H7 (cell line): ENCODE measurements around the gene MAP1LC3B2. TPM values are rescaled to one million over a fixed set of nuclear protein-coding genes. Genes with fewer than 3 reads are reported as not detected.

Experiments used
- DNase-seq: peaks from one replicate; pipeline ENCODE4 v3.0.0; 2012
- H3K27me3 ChIP-seq: 2 replicates; pipeline ENCODE4 v1.6.0; 2011; ENCODE audit warnings: mild to moderate bottlenecking, low read length; ENCODE audit not compliant: control insufficient read depth, insufficient read depth
- H3K36me3 ChIP-seq: replicated peaks from 2 replicates; pipeline ENCODE4 v1.5.1; 2011; ENCODE audit warnings: low read length; ENCODE audit not compliant: control insufficient read depth, insufficient read depth
- H3K4me3 ChIP-seq: 2 replicates; pipeline ENCODE4 v1.5.1; 2011; ENCODE audit warnings: low read depth, mild to moderate bottlenecking, control low read depth, low read length, moderate library complexity; ENCODE audit not compliant: insufficient read depth
- total RNA-seq: library from RNA; depleted of rRNA; stranded (reverse); fragments of >200 nt; shearing (Covaris generic); gene quantifications from 2 replicates; pipeline ENCODE4 v1.2.3, GENCODE V29; 2014

MAP1LC3B2 gene
- total RNA-seq, 1 experiment from 2014 or later, result not detected

DNA sequence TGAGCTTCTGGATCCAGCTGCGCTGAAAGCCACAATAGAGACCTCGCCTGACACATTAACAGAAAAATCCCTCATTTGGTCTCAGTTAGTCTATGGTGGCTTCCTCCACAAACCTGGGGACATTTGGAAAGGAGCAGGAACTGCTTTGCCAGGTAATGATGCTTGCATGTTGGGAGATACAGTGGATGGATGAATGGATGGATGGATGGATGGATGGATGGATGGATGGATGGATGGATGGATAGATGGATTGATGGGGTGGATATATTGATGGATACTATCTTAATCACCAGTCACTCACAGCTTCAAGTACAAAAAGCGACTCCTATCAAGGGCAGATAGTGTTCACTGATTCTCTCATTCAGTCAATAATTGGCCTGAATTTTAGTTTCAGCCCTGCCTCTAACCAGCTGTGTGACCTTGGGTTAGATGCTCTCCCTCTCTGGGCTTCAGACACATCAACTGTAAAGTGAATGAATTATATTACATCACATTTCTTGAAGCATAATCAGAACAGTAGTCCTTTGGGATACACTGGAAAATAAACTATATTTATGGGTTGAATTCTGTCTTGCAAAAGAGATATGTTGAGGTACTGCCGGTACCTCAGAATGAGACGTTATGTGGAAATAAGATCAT is 29.3 kb downstream of the MAP1LC3B2 start:
- Histone ChIP-seq H3K4me3 (no peak overlapping the region), H3K27me3 (no peaks in the 10 kb centered on the region), H3K36me3 (no peaks in the 10 kb centered on the region)
- DNase-seq, result no peak

DNA sequence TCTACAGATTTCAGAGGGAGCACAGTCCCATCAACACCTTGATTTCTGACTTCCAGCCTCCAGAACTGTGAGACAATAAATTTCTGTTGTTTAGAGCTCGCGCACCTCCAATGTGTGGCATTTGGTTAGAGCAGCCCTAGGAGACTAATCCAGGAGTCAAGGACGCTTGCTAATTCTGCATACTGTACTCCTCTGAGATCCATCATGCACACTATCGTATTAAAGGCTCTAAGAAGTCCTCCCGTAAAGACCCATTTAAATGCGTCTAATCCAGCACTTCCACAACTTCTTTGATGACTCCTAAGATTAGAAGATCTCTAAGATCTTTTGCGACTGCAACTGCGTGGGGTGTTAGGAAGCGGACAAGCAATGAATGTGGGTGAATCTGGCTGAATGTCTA is 30.4 kb downstream of the MAP1LC3B2 start:
- no peaks in the 10 kb centered on the region for H3K36me3 ChIP-seq
- DNase-seq, result no peak
- no peaks in the 10 kb centered on the region for H3K27me3 ChIP-seq
- no peak overlapping the region for H3K4me3 ChIP-seq

DNA sequence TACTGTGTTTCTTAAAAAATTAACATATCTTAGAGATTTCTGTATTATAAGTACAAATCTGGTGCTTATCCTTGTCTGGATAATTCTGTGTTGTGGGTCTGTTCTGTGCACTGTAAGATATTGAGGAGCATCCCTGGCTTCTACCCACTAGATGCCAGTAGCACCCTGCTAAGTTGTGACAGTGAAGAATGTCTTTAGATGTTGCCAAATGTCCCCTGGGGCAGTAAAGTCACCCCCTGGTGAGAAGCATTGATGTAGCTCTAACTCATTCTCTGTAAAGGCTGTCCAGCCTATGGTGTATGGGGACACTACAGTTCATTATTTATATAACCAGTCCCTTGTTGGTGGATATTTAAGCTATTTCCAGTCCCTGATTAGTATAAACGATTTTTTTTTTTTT is 31.4 kb downstream of the MAP1LC3B2 start:
- no peak overlapping the region for H3K4me3 ChIP-seq
- DNase-seq, result no peak
- no peaks in the 10 kb centered on the region for H3K36me3 ChIP-seq
- H3K27me3 ChIP-seq, result no peaks in the 10 kb centered on the region

DNA sequence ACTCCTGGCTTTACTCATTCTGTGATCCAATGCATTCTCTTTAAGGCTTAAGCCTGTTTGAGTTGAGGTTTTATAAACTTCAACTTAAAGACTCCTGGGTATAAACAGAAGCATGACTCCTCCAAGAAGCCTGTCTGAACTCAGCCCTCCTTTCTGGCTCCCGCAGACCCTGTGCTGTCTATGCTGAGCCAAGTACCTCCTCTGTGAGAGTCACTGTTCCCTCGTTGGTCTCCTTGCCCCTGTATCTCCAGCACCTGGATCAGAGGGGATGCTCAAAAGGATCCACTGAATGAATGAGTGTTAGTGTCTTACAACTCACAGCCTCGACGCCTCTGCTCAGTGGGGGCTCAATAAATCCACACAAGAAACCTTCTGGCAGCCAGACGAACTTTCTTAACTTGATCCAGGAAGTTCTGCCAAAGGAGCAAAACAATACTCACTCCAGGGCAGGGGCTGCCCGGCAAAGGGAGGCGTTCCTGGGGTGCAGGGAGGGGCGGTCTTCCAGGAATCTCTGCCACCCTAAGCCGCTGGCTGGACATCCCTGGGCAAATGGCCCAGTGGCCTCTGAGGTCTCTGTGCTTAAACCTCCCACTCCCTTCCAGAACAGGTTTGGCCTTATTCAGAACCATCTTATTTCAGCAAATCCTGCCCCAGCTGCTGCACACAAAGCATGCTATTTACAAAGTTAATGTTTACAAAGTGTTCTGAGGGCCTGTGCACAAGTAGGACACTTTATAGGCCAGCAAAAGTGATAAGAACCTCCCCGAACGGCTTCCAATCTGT is 32.9 kb downstream of the MAP1LC3B2 start:
- no peaks in the 10 kb centered on the region for H3K27me3 ChIP-seq
- H3K4me3 ChIP-seq, result no peak overlapping the region
- no peaks in the 10 kb centered on the region for H3K36me3 ChIP-seq
- no peak for DNase-seq

DNA sequence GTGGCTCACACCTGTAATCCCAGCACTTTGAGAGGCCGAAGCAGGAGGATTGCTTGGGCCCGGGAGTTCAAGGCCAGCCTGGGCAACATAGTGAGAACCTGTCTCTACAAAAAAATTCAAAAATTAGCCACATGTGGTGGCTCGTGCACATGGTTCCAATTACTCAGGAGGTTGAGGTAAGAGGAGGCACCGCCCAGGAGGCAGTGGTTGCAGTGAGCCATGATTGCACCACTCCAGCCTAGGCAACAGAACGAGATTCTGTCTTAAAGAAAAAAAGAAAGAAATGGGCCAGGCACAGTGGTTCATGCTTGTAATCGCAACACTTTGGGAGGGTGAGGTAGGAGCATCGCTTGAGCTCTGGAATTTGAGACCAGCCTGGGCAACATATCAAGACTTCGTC is 33.5 kb downstream of the MAP1LC3B2 start:
- Histone ChIP-seq H3K36me3 (no peaks in the 10 kb centered on the region), H3K4me3 (no peak overlapping the region), H3K27me3 (no peaks in the 10 kb centered on the region)
- no peak for DNase-seq

DNA sequence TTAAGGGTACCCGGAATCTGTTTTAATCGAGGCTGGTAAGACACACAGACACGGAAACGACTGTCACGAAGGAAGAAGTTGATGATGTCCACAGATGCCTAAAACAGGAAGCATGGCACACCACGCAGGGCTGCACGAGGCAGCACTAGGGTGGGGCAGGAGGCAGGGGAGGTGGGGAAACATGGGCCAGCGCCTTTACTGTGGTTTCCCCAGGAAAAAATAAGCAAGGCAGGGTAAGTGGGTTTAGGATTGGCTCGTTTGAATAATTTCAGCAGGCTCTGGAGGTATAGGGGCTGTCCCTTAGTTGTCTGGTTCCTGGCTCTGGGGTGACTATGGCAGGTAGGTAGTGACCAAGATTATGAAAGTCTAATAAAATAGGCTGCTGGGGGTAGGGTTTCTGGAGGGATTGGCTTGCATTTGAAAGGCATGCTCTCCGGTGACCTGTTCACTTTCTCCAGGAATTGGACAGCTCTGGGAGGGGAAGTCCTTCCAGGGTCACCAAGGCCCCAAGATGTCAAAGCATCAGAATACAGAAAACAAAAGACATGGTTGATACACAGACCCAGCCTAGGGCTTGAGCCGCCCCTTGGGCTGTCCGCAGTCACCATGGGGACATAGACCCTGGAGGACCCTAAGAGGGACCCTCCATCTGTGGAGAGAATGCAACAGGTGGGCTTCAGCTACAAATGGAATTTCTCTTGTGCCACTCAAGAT is 35.3 kb downstream of the MAP1LC3B2 start:
- DNase-seq, result no peak
- no peaks in the 10 kb centered on the region for H3K36me3 ChIP-seq
- no peak overlapping the region for H3K4me3 ChIP-seq
- H3K27me3 ChIP-seq, result no peaks in the 10 kb centered on the region

DNA sequence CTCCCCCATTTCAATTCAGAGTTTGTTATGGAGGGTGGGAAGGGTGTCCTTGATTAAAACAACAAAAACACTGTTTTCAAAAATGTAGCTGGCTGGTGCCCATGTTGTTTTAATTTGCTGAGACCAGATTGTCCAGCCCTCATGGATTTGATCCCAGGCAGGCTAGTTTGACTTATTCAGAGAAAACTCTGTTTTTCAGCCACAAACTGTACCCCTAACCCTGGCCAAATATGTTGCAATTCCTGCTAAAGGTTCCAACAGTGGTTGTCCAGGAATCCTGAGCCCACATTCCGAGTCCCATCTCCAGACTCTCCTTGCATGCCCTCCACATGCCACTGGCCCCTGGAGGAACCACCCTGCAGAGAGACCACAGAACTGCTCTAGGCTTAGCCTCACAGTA is 36.0 kb downstream of the MAP1LC3B2 start:
- no peak overlapping the region for H3K4me3 ChIP-seq
- no peak for DNase-seq
- H3K27me3 ChIP-seq, result no peaks in the 10 kb centered on the region
- no peaks in the 10 kb centered on the region for H3K36me3 ChIP-seq

DNA sequence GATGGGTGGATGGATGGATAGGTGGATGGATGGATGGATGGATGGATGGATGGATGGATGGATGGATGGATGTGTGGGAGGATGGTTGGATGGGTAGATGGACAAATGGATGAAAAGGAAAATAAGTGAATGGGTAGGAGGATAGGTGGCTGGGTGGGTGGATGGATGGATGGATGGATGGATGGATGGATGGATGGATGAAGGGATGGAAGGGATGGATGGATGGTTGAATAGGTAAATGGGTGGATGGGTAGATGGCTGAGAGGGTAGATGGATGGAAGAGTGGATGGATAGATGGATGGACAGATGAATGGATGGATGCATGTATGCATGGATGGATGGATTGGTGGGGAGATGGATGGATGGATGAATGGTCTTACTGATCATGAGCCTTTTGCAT is 36.5 kb downstream of the MAP1LC3B2 start:
- no peak for DNase-seq
- H3K4me3 ChIP-seq, result no peak overlapping the region
- H3K27me3 ChIP-seq, result no peaks in the 10 kb centered on the region
- no peaks in the 10 kb centered on the region for H3K36me3 ChIP-seq

DNA sequence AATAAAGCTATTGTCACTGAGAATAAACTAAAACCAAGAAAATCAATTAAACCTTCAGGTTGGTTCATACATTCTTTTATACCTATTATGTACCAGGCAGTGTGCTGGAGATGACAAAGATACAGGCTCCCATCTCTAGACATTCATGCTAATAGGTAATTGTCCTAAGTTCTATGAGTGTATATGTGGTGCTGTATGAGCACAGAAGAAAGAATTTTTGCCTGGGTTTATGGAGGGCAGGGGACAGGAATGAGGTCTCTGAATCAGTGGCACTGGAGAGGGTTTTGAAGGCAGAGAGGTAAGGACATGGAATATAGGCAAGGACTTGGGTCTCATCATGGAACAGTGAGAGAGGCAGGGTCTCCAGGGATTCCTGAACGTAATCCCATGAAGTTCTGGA is 38.7 kb downstream of the MAP1LC3B2 start:
- Histone ChIP-seq H3K4me3 (no peak overlapping the region), H3K27me3 (no peaks in the 10 kb centered on the region), H3K36me3 (no peaks in the 10 kb centered on the region)
- DNase-seq, result no peak

DNA sequence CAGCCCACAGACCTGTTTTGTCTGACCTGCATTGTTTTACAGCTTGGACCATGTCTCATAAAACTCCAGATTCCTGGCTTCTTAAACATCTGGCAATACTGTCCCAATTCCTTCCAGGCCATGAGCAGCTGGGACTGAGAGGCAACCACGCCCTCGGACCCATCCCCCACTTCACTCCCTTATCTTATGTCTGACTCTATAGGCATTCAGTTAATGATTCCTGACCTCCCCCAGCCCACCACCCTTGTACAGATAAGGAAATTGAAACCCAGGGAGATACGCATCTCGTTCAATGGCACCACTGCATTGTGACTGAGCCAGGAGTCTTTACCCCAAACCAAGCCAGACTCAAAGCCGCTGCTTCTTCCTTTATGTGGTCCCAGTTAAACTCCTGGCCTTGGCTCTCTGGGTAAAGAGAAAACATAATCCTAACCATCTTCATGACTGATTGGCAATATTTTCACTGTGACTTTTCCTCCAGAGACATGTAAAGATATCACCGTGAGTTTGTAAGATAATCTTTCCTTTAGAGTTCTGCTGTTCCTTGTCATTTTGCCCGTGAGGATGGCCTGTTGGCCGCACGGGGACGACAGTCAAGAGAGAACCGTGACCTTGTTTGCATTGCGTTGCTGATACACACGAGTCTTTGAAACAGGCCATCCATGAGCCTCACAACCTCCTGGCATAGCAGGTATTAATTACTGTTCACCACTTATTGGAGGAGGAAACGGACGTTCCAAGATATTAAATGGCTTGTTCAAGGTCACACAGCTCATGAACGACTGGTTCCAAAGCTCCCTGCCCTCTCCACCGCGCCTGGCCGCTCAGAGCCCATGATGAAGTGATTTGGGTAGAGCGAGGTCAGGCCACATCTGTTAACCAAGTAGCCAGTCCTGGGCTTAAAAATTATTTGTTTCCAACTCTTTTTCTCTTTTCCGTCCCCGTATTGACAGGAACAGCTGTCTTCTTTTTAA is 39.4 kb downstream of the MAP1LC3B2 start:
- H3K36me3 ChIP-seq, result no peaks in the 10 kb centered on the region
- no peak overlapping the region for H3K4me3 ChIP-seq
- DNase-seq, result no peak
- no peaks in the 10 kb centered on the region for H3K27me3 ChIP-seq

DNA sequence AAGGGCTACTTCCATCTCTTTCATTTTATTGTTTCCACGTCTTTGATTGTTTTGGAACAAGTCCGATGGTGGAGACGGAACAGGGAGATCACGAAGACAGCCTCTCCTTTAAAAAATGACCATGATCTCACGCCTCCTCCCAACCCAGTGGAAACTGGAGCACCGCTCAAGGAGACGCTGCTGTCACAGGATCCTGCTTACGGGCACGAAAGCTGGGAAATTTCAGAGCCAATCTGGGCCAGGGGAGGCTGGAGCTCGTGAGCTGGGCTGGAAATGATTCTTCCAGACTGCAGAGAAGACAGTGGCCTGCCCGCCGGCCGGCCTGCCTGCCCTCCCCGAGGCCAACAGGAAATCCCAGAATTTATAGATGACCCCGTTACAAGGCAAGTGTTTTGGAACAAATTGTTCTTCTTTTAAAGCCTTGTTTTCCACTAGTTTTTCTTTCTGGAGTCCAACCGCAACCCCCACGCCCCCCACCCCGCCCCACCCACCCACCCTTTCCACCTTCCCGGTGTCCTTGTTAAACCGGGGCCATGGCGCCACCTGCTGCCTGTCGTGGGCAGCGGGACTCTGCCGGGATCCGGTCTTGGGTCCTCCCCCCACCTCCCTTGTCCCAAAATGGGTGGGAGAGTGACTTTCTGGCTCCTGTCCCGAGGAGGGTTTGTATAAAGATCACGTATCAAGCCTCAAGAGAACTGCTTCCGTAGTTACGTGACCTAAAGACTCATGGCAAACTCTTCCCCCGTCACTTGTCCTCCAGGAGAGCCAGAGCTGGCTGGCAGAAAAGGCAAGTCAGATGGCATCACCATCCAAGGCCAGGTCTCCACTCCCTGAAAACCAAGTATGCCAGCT is 40.3 kb downstream of the MAP1LC3B2 start:
- no peaks in the 10 kb centered on the region for H3K36me3 ChIP-seq
- no peak overlapping the region for H3K4me3 ChIP-seq
- H3K27me3 ChIP-seq, result no peaks in the 10 kb centered on the region
- peak; percentile 91 for DNase-seq

DNA sequence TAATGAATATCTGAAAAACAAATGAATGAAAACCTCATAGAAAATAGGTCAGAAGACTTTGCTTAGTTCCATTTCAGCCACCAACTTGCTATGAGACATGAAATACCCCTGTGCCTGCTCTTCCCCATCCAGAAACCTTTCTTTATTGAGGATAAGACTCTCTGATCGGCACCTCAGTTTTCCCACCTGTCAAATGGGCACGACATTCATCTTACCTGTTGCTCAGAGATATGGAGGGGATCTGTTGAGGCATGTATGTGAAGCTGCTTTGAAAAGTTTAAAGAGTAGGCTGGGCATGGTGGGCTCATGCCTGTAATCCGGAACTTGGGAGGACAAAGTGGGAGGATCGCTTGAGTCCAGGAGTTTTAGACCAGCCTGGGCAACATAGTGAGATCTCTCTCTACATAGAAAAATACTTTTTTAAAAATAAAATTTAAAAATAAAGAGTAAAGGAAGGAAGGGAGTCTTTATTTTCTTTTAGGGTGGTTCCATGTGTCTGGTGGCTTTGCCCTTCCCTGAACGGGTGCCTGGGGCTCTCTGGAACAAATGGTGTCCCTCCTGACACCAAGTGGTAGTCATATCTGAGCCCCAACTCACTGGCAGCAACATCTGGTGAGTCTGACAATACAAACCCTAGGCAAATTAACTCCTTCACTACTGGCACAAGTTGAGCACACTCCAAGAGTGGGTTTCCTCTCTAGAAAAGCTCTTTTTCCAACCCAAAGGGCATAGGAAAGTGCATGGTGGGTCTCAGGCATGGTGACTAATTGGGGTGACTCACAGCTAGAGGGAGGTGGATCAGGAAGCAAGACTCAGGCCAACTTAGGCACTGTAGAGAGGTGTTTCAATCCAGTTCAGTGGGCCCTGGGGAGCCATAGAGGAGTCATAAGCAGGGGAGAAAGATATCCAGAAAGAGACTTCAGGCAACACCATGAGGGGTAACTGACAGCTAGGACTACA is 42.1 kb downstream of the MAP1LC3B2 start:
- H3K36me3 ChIP-seq, result no peaks in the 10 kb centered on the region
- H3K4me3 ChIP-seq, result no peak overlapping the region
- no peaks in the 10 kb centered on the region for H3K27me3 ChIP-seq
- DNase-seq, result no peak
